ENCODE measurements around the gene TAAR8.
"Not testable (repeated sequence)": the region's sequence is repeated elsewhere in the genome, so short reads cannot be mapped to it uniquely, and the experiment has no call there.

Gene TAAR8, protein sequence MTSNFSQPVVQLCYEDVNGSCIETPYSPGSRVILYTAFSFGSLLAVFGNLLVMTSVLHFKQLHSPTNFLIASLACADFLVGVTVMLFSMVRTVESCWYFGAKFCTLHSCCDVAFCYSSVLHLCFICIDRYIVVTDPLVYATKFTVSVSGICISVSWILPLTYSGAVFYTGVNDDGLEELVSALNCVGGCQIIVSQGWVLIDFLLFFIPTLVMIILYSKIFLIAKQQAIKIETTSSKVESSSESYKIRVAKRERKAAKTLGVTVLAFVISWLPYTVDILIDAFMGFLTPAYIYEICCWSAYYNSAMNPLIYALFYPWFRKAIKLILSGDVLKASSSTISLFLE

DNA sequence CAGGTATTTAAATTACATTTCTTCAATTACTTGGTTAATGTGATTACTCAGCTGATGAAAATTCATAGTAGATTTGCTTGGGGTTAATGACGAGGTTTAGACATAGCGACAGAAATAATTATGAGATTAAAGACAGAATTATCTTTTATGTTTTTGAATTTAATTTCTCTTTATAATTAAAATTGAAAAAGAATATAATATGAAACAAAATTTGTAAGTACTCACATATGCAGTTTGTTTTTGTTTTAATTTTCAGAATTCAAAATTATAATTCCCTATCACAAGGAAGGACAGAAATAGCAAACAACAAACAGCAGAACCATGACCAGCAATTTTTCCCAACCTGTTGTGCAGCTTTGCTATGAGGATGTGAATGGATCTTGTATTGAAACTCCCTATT, at the start of gene TAAR8:
Gene TAAR8, plus strand, starts transcription at position 301 of the 400 bp plus-strand sequence. Its CDS starts 21 bp downstream, at position 322.
- DNase-seq, result no peak

DNA sequence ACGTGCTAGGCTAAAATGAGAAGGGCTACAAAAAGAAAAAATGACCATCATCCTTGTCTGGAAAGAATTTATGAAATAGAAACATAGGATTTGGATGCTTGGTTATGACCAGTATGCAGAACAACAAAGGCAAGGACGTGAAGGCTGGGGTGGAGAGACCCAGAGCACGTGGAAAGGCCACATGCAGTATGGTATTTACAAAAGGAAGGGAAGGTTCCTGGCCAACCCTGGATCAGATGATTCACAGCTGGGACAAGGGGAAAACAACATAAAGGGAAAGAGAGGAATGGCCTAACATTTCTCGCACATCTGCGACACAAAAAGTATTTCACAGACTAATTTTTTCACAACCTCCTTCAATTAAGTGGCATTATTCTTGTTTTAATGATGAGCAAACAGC, 47.7 kb upstream of the TAAR8 start:
- DNase-seq, result no peak

DNA sequence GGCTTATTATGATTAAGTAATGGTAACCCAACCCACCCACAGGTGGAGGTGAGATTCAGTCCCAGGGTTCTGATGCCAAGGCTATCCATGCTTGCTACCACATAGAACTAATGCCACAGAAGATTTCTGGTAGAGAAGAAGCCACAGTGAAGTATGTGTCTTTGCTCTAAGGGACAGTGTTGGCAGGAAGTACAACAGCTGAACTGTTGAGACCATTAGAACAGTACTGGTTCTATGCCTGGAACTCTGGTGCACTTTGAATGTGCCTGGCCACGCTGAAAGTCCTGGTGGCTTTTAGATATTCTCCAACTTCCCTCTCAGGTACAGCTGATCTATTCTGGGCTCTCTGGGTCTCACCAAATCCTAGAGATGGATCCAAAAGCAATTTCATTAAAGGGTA, 47.3 kb upstream of the TAAR8 start:
- no peak for DNase-seq

DNA sequence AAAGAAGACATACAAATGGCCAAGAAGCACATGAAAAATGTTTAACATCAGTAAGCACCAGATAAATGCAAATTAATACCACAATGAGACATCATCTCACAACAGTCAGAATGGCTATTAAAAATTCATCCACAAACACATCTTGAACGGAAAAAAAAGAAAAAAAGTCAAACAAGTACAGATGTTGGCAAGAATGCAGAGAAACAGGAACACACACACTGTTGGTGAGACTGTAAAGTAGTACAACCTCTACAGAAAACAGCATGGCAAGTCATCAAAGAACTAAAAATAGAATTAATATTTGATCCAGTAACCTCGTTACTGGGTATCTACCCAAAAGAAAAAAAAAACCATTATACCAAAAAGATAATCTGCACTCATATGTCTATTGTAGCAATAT, 46.0 kb upstream of the TAAR8 start:
- DNase-seq, result no peak

DNA sequence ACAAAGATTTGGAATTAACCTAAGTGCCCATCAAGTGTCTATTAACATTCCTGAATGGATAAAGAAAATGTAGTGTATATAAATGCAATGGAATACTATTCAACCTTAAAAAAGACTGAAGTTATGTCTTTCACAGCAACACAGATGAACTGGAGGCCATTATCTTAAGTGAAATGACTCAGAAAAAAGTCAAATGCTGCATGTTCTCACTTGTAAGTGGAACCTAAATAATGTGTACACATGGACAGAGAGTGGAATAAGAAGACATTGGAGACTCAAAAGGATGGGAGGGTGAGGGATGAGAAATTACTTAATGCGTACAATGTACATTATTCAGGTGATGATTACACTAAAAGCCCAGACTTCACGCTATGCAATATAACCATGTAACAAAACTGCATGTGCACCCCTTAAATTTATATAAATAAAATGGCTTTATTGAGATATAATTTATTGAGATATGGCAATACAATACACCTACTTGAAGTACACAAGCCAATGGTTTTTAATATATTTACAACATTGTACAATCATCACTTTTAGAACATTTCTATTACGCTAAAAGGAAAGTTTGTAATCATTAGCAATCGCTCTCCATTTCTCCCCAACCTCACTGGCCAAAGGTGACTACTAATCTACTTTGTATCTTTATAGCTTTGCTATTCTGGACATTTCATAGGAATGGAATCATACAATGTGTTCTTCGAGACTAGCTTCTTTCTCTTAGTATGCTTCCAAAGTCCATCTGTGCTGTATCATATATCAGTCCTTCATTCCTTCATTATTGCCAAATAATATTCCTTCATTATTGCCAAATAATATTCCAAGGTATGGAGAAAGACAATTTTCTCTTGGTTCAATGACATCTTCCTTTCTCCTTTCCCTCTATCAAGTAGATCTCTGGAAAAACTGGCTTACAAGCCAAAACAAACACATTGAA, 45.3 kb upstream of the TAAR8 start:
- no peak for DNase-seq

DNA sequence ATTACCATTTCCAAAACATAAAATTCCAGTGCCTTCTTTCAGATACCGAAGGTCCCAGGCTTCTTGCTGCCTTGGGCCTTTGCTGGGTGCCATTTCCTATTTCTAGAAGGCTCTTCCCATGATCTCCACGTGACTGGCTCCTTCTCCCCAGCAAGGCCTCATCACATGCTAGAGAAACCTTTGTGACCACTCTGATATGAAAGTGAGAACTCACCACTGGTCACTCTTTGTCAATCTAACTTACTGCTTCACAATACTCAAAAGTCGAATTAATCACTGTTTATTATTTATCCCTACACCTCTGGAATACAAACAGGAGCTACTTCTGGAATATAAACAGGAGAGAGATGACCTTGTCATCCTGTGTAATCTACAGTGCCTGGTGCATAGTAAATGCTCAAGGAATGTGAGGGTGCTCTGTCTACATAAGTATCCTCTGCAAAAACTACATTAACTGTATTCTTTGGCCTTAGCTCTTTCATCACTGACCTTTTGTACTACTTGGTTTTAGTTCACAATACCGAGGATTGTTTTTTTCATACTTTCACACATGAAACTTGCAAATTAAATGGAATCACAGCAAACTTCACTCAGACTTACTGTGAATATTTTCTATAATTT, 41.2 kb upstream of the TAAR8 start:
- no peak for DNase-seq

GRCh38 chr6:132511831-132512220, 40.6 kb upstream of the TAAR8 start:
- no peak for DNase-seq

GRCh38 chr6:132512342-132512637, 40.2 kb upstream of the TAAR8 start:
- DNase-seq, result no peak

DNA sequence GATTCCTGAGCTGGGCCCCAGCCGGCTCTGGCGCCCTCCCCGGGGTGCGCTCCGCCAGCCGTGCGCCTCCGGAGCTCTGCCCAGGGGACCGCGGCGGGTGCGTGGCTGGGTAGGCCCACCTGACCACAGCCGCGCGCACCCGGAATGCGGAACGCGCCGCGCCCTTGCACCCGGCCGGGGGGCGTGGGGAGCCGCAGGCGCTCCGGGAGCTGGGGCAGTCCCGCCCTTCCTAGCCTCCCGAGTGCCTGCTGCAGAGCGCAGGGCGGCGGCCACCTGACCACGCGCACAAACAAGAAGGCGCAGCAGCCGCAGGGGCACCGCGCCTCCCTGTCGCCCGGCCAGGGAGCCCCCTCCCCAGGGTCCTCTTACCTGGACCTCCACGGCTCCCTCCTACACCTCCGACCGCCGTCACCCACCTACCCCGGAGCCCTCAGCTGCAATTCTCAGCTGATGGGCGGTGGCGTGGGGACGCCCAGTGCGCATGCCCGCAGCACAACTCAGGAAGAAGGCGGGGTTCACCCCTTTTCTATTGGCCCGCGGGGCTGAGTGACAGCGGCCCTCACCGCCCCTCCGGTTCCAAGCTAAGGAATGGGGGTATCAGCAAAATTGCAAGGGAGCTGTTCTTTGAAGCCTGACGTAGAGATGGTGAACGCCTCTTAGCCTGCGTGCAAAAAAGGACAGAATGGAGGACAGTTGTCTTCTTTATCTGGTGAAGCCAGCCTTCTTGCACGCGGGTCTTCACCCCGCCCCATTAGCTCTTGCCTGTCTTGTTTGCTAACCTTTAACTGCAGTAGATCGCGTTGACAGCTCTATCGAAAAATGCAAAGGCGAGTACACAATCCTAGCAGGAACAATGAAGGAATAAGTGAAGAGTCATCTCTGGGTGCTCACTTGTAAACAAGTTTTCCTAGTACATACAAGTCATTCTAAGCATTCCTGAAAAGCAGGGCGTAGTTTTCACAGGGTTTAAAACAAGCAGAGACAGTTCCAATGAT, 39.5 kb upstream of the TAAR8 start, which contains the start of gene STX7:
Gene STX7, minus strand, starts transcription at position 479 of the 995 bp plus-strand sequence. CDS start 9,586 bp downstream, outside the sequence.
- DNase-seq, result peak; percentile 93

DNA sequence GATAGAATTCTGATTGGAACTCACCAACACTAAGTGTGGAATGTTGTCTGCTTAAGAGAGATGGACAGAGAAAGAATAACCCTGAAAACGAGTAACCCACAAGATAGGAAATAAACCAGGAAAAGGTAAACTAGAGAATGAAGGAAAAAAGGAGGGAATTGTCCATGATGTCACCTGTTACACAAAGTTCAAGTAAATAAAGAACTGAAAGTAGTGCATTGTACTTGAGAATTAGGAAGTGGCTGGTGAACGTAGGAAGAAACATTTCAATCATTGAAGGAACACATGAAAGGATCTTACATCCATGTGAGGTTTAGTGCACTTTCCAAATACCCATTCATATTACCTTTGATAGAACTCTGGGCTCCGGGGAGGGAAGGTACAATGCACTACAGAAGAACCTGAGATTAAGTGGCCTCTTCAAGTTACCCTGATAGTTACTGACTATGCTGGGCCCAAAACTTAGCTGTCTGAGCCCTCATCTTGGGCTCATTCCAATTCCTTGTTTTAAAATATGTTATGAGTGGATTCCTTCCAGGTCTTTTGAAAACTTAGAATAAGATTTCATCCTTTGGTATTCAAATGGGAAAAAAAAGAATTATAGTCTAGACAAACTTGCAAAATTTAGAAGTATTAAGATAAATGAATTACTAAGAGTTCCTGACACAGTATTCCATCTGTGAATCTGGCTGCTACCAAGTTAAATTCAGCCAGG, 38.5 kb upstream of the TAAR8 start:
- no peak for DNase-seq

DNA sequence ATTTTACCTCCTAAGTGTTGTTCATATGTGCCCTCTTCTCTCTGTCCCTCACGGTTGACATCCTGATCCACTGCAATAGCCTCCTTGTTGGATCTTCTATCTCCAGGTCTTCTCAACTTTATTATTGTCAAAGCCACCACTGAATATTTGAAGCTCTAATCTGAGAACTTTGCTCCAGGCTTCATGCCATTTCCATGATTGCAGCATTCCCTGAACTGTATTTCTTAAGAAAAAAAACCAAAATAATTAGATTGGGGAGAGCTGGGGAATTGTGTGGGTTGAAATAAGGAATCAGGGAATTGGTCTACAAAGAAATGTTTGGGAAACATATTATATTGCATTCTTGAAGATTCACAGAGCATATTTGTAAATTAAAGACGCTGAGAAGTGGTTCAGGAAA, 37.1 kb upstream of the TAAR8 start:
- DNase-seq, result no peak

DNA sequence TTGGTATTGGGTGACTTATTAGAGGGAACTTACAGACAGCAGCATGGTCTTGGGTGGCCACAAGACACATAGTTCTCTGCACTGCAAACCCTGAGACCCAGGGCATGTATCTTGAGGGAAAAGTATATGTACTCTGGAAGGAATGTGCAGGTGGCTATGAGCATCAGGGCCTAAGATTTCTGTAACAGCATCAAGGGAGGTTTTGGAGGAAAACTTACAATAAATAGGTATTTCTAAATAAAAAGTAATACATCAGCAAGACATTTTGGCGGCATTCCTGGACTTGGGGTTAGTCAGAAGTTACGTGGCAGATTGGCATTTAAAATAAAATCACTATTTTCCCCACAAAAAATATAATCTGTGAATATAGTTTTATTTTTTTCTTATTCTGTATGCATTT, 31.5 kb upstream of the TAAR8 start:
- DNase-seq, result no peak

- no peak for DNase-seq
Measured at GRCh38 chr6:132524646-132525045, 27.8 kb upstream of the TAAR8 start.

DNA sequence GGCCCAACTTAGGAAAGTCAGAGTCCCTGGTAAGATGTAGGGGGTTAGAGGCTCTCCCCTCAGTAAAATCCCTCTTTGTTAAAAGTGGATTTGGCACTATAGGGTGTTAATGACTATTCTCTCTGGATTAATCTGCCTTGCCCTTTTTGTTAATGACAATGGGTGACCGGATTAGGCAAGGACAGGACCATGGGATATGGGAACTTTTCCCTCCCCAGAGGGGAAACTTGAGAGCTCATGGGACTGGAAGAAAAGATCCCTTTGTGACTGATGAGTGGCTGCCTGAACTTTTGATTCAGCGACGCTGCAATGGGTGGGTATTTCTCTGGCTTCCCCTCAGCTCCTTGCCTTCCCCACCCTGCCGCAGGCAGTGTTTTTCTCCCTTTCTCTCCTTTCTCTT, 26.6 kb upstream of the TAAR8 start:
- DNase-seq, result no peak

DNA sequence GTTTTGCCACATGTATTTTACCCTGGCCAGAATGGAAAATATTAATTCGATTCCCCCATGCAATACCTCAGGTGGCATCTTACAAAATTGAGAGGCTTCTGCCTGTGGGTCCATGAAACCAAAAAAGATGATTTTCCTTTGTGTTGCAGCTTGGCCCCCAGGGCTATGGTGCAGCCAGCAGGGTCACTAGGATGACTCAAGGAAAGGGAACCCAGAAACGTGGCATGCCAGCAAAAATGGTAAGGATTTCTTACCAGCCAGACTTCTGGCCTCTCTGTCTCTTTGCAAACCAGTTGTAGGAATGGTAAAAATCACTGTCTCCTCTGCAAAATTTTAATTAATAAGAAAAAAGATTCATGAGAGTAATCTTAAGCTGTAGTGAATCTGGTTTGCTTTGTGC, 26.0 kb upstream of the TAAR8 start:
- DNase-seq, result no peak

- no peak for DNase-seq
Measured at GRCh38 chr6:132527791-132528190, 24.7 kb upstream of the TAAR8 start.

GRCh38 chr6:132530293-132530974, 22.0 kb upstream of the TAAR8 start:
- DNase-seq, result peak; percentile 74

DNA sequence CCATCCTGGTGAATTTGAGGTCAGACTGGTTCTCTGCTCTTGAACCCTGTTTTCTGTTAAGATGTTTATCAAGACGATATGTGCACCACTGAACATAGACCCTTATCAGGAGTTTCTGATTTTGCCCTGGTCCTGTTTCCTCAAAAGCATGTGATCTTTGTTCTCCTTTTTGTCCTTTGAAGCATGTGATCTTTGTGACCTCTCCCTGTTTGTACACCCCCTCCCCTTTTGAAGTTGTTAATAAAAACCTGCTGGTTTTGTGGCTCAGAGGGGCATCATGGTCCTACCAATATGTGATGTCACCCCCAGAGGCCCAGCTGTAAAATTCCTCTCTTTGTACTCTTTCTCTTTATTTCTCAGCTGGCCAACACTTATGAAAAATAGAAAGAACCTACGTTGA, 17.9 kb upstream of the TAAR8 start:
- not testable (repeated sequence) for DNase-seq

DNA sequence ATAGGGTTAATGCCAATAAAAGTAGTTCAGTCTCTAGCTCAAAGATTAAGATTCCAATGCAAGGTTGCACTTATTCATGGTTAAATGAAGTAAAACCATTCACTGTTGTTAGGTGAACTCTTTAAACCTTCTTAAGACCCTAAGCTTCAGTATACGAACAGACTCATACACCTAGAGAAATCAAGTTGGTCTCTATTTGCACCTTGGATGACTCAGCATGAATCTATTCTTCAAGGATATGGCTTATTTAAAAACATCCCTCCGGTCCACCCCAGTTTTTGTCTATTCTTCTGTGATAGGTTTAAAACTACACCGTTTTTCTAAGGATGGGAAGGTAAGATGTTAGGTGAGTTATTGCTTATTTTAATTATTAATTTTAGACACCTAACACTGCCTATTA, 15.3 kb upstream of the TAAR8 start:
- DNase-seq, result no peak

DNA sequence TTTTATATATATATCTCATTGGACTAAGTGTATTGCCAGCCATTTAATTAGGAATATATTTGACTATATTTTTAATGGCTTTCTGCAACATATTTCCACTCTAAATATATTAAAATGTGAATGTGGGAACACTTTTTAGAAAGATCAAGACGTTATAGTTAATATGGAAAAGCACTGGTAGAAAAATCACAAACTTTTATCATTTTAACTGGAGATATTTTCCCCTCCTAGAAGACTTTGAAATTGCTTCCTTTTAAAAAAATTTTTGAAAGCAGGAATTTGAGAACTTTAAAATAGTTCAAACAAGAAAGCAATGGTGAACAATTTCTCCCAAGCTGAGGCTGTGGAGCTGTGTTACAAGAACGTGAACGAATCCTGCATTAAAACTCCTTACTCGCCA, 14.5 kb upstream of the TAAR8 start, which contains the start of gene TAAR9:
Gene TAAR9, plus strand, starts transcription at position 301 of the 400 bp plus-strand sequence. Its CDS starts 13 bp downstream, at position 314.
- DNase-seq, result no peak

- no peak for DNase-seq
Measured at GRCh38 chr6:132544826-132545225, 7.6 kb upstream of the TAAR8 start.

Data from activated CD4-positive, alpha-beta T cell treated with anti-CD3 and anti-CD28 coated beads, Interleukin-10, Interleukin-2, amounts not matched to agents 100 ng/mL and 50 ng/mL, durations not matched to agents 16 hours and 8 hours (primary cell).